ENCODE data around the gene ARID3B.
"Not testable (repeated sequence)": the region's sequence is repeated elsewhere in the genome, so short reads cannot be mapped to it uniquely, and the experiment has no call there.

ARID3B gene

DNA sequence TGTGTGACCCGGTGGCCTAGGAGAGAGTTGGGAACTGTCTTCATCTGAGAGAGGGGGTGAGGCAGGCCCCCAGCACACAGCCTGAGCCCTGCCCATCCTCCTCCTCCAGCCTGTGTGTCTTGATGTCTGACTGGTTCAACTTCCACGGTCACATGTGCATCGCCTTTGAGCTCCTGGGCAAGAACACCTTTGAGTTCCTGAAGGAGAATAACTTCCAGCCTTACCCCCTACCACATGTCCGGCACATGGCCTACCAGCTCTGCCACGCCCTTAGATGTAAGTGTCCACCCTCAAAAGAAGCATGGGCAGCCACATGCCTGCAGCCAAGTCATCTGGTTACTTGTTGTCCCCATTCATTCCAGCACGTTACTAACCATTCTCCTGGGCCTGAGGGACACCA lies 84.7 kb downstream of the ARID3B start:
- DNase-seq, result no peak

DNA sequence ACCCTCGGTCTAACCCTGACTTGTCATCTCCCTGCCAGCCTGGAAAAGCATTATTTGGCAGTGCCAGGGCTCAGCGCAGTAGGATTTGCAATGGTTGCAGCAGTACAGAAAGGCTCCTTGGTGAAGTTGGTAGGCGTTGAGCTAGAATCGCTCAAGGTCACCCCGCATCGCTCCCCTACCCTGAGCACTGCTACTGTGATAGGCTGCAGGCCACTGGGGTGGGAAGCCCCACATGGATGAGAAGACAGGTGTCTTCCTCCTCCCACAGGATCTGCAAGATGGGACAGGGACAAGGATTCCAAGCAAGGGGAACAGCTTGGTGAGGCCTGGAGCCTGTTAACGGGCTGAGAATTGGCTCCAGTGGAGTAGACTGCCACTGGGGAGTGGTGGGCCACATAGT lies 85.3 kb downstream of the ARID3B start:
- no peak for DNase-seq

DNA sequence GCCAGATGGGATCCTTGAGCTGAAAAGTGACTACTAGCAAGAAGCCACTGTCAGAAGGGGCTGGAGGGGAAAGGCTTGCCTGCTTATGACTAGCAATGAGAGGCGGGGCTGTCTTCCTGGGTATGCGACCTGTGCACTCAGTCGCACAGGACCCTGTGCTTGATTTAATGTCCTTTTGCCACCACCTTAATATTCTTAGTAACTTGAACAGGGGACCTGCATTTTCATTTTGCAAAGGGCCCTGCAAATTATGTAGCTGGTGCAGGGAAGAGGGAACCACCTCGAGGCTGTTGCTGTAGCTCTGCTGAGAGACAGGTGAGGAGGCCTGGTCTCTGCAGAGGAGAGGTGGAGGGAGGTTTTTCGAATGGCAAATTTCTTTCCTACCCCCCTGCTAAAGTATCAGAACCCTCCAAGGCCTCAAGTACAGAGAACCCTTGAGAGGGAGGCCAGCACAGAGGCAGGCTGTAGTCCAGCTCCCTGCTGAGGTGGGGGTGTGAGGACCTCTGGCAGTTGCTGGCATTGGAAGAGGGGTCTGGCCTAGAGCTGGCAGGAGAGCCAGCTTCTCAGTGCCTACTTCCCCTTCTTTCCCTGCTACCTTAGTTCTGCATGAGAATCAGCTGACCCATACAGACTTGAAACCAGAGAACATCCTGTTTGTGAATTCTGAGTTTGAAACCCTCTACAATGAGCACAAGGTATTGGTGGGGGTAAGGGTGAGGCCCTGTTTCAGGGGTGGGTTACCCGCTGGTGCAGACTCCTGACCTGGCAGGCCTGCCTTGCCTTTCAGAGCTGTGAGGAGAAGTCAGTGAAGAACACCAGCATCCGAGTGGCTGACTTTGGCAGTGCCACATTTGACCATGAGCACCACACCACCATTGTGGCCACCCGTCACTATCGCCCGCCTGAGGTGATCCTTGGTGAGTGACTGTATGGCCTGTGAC lies 86.0 kb downstream of the ARID3B start:
- DNase-seq, result no peak

DNA sequence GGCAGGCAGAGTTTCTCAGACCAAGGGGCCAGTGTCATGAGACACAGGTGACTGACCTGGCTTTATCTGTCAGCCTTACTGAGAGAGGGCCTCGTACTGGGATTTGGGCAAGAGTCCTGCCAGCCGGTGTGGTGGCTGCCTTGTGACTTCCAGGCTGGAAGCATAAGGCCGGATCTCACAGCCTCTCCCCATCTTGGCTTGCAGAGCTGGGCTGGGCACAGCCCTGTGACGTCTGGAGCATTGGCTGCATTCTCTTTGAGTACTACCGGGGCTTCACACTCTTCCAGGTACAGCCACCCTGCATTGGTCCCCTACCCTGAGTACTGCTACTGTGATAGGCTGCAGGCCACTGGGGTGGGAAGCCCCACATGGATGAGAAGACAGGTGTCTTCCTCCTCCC lies 86.7 kb downstream of the ARID3B start:
- no peak for DNase-seq

DNA sequence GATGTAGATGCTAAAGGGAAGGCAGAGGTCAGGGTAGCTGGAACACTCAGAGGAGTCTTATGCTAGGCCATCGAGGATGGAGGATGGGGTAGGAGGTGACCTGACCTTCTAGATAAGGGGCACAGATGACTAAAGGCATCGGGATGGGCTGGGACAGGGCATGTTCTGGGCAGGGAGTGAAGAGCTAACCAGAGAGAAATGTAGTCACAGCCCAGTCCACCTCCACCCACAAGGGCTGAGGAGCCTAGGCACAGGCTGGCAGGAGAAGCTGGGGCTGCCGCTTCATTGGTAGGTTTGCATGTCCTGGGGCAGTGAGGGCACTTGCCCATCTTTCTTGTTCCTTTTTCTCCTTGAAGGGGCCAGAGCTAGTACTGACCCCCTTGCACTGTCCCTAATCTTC lies 87.2 kb downstream of the ARID3B start:
- no peak for DNase-seq

DNA sequence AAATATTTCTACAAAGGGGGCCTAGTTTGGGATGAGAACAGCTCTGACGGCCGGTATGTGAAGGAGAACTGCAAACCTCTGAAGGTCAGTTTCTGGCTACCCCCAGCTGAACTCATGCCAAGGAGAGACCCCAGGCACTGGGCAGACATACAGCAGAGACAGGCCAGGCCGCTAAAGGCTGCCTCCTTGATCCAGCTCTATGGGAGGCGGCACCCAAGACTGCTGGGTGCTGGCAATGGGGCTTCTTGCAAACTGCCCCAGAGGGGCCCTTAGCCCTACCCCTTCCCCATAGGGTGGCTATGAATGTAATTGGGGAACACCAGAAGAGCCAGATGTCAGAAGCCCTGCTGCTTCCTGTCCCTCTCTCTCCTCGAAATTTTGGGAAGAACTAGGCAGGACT lies 87.9 kb downstream of the ARID3B start:
- no peak for DNase-seq

DNA sequence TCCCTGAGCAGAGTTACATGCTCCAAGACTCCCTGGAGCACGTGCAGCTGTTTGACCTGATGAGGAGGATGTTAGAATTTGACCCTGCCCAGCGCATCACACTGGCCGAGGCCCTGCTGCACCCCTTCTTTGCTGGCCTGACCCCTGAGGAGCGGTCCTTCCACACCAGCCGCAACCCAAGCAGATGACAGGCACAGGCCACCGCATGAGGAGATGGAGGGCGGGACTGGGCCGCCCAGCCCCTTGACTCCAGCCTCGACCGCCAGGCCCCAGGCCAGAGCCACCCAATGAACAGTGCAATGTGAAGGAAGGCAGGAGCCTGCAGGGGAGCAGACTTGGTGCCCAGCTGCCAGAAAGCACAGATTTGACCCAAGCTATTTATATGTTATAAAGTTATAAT lies 88.7 kb downstream of the ARID3B start:
- DNase-seq, result not testable (repeated sequence)

DNA sequence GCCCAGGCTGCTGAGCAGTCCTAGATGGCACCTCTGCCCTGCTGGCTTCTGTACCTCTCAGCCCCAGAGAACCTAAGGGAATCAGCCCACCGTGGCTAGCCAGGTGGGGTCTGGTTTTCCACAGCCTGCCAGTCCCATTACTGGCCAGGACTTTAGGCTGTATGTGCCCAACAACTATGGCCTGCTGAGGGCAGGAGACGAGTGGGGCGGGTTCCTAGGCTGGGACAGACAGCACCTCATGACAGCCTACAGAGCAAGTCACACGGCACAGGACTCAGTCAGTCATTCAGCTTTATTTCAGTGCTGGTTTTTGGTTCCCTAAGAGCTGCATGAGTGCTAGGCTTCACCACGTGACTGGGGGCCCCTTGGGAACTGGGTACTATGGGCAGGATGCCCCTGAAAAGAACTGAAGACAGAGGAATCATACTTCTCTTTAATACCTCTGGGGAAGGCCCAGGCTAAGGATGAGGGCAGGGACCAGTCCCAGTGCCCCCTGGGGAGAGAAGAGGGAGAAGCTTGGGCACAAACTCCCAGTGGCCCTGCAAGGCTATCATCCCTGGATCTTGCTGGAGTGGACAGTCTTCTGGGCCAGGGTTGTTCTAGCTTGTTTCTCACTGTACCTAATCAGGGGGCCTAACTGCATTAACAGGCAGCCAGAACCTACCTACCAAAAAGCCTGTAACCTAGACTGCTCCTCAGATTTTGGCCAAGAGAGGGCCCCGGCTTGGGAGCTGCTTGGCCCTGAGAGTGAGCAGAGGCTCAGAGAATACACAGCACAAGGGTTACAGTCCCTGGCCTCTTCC lies 89.5 kb downstream of the ARID3B start:
- no peak for DNase-seq

DNA sequence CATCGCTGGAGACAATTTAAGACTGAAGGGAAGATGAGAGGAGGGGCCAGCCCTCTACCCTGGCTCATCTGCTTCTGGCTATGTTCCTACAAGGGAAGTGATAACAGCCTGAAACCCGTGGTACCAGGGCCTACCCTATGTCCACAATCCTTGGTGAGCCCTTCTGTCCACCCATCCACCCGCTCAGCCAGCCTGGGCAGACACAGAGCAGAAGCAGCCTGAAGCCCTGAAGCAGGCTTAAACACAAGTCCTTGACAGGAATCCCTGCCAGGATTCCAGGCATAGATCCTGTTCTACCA lies 90.0 kb downstream of the ARID3B start:
- DNase-seq, result no peak

DNA sequence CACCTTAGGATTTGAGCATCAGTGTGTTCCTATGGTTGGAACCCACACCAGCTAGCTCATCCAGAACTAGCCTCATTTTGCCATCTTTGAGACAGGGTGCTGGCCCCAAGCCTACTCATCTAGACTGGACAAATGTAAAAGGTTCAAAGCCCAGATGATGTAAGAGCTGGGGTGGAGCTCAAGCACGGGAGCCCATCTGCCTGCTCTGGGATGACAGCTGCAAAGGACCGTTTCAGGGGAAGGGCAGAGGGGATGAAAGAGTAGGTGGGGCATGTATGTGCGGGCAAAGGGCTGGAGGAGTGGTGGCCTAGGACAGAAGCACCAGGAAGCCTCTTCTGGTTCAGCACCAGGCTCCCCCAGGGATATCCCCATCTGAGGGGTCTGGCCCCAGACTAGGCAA lies 90.4 kb downstream of the ARID3B start:
- DNase-seq, result no peak

DNA sequence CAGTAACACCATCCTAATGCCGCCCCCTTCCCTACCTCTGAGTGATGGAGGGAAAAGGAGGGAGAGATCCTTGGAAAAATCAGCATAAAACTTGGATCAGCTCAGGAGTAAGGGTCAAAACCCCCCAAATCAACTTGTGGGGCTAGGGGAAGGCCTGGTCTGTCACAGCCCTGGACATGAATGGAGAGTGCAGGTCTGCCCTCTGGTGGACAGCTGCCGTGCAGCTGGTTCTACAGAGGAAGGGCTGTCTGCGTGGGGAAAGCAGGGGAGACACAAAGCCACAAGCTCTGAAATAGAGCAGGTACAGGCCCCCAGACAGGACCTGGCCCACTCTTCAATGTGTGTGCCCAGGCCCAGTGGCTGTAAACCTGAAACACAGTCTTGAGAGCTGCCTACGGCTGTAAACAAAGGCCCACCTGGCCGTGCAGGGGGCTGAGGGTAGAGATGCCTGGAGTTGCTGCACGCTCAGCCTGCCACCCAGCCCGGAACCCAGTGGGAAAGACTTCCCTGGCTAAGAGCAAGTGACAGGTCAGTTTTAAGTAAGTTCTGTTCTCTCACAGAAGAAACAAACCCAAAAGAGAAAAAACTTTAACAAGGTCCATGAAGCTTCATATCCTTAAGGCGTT lies 91.0 kb downstream of the ARID3B start:
- DNase-seq, result no peak

DNA sequence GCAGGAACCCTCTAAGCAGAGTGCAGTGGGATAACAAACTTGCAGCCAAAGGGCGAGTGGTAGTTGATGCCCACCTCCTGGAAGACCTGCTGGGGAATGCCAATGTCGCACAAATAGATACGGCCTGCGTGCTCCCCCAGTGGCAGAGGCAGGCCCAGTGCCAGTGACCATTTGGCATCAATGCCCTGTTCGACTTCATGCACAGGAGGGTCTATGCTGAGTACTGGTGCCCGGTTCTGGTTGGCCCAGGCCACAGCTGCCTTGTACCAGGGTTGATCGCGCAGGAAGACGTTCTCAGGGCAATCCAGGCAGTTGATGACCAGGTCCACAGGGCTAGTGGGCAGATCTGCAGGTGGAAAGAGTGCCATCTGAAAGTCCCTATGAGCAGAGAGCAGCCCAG lies 91.6 kb downstream of the ARID3B start:
- DNase-seq, result no peak

DNA sequence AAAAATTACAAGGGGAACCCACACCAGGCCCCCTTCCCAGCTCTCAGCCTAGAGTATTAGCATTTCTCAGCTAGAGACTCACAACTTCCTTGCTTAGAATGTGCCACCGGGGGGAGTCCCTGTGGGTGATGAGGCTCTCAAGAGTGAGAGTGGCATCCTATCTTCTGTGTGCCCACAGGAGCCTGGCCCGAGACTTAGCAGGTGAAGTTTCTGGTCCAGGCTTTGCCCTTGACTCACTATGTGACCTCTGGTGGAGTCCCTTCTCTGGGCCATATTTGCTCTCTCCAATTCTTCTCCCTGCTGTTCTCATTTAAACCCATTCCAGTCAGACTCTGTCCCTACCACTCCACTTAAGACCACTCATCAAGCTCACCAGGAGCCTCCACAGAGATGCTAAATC lies 92.8 kb downstream of the ARID3B start:
- no peak for DNase-seq

DNA sequence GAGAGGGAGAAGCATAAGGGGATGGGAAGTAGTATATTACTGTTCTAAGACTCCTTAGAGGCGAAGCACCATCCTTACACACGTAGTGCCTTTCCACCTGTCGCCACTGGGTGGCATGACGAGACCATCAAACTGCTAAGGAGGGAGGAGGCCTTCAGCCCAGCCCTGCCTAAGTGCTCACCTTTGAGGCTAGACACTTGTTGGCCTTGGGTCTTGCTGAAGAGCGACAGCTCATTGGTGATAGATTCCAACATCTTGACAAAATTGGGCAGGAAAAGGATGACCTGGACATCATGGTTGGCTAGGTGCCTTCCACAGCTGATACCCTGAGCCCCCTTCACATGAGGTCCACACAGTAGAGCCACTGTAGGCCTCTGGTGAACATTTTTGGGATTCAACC lies 94.2 kb downstream of the ARID3B start:
- no peak for DNase-seq

DNA sequence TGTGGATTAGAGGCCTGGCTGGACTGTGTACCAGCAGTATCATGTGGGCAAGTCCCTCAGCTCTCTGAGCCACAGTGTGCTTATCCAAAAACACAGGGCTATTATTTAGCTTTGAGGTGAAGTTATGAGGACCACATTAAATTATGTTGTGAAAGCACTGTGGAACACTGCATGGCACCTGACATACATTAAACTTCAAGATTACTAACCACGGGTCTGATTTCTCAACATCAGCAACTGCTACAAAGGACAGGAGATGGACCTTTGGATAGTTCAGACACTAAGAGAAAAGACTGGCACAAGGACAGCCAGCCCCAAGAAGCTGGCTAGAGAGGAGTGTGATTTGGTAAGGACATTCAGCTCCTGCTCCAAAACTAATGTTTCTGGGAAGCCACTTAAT lies 96.0 kb downstream of the ARID3B start:
- no peak for DNase-seq

DNA sequence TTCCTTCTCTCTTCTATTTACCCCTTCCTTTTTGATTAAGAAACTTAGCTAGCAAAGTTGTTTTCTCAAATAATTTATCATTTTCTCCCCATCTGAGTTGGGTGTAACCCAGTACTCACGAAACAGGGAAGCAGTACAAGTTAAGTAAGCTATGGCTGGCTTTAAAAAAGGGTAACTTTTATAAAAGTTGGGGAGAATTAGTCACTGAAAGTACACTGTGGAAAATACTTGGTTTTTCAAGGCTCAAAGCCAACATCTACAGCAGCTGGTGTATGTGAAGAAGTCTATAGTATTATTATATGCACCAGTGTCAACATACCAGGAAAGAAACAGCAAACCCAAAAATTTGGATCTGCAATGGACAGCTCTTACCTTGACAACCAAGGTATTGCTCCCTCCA lies 100.1 kb downstream of the ARID3B start:
- no peak for DNase-seq

DNA sequence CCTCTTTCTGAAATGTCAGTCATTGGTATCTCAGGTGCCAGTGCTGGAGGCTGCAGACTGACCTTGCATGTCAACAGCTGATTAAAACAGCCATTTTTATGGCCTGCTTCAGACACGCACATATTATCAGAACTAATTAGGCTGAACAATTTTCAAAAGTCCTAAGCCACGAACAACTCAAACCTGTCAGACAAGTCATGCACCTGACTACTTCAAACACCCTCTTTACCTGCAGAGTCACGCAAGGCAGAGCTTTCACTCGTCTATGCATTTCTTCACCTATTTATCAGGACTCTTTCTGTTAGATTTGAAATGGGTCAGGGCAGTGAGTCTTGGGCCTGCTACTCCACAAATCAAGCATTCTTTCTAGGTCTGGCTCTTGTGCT lies 101.3 kb downstream of the ARID3B start:
- DNase-seq, result peak; percentile 26

DNA sequence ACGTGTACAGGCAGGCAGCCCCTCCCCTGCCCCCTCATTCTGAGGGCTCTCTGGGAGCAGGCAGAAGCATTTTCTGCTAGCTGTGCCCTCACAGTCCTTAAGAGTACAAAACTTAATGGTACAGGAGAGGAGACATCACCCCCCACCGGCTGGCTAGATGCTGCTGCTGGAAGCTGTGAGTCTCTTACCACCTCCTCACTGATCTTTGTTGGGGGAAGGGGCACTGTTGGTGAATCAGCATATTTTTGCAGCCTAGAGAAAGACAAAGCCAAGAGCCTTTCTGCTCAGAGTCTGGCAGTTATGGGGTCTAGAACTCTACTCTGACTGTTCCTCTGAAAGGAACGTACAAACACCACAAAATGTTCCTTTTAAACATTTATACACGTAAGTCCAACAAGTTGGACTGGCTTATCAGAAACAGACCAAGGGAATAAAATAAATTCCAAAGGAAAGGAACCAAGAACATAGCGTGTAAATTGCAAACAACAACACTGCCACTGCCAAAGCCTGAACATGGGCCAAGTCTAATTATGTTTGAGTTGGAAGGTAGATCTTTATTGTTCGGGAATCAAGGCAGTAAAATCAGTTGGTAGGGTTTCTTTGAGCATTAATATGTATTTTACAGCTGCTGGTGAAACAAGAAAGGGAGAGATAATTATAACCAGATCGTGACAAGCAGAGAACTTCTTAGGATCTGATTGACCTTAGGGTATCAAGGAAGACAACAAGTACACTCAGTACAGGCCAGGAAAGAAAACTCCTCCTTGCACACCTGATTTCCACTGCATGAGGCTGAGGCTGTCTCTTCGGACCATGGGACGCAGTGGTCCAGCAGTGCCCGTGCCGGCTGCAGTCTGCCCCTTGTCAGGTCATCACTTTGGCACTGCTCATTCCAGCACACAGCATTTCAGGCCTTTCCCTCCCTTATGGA lies 102.0 kb downstream of the ARID3B start:
- peak; percentile 11 for DNase-seq

DNA sequence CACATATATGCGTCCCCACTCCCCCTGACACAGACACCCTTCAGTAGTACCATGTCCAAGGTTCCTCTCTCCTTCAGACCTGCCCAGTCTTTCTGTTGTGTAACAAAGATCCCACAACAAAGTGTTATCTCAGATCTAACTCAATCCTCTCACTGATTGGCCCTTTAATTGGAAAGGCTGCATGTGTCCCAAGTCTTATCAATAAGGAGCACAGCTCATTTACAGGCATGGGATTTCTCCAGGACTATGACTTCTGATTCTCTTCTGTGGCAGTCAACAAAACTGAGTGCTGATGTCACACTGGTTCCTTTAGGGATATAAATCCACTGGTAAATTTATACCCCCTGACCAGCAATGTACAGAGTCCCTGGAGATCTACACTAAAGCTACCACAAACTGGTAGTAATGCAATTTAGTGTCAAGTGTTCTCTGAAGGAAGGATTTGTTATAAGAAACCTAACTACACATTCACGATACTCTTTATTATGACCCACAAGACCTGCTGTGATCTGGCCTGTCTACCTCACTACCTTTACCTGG lies 102.7 kb downstream of the ARID3B start:
- DNase-seq, result no peak

DNA sequence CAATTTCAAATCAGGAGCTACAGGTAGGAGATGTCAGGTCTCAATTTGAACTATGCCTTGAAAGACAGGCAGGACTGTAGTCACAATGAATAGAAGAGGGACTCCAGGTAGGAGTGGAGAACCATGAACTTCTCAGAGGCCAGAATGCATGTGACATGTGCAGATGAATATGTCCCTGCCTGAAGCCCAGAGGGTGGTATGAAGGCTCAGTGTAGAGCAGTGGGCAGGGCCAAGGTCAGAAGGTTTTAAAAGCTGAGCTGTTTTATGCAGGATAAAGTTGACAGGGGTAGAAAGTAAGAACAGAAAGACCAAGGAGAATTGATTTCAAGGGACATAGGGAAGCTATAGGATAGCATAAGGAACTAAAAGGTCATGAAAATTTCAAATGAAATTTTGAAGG lies 105.5 kb downstream of the ARID3B start:
- no peak for DNase-seq
